NCI-H1092 treated with DMSO at 0.1 percent for 48 hours (cell line): ENCODE data around the gene PTPRQ.

ENCODE experiments used
- DNase-seq: peaks from one replicate; lab custom pipeline; 2025; lab: John Stamatoyannopoulos, UW

PTPRQ gene

GRCh38 chr12:80556566-80556965, 112.5 kb downstream of the PTPRQ start:
- DNase-seq = no peak

GRCh38 chr12:80559766-80560165, 115.7 kb downstream of the PTPRQ start:
- DNase-seq = no peak

GRCh38 chr12:80565271-80565670, 121.2 kb downstream of the PTPRQ start:
- DNase-seq = no peak

- no peak for DNase-seq
Measured at GRCh38 chr12:80567401-80567800, 123.4 kb downstream of the PTPRQ start.

GRCh38 chr12:80576641-80577418, 132.8 kb downstream of the PTPRQ start:
- DNase-seq = no peak

- no peak for DNase-seq
Measured at GRCh38 chr12:80580254-80580653, 136.2 kb downstream of the PTPRQ start.

- no peak for DNase-seq
Measured at GRCh38 chr12:80581783-80582182, 137.7 kb downstream of the PTPRQ start.

- DNase-seq = no peak
Measured at GRCh38 chr12:80582431-80582830, 138.4 kb downstream of the PTPRQ start.

GRCh38 chr12:80589077-80589476, 145.0 kb downstream of the PTPRQ start:
- DNase-seq = no peak

- DNase-seq = no peak
Measured at GRCh38 chr12:80590085-80590484, 146.1 kb downstream of the PTPRQ start.

- no peak for DNase-seq
Measured at GRCh38 chr12:80593766-80594165, 149.7 kb downstream of the PTPRQ start.

GRCh38 chr12:80596509-80596908, 152.5 kb downstream of the PTPRQ start:
- no peak for DNase-seq

GRCh38 chr12:80598004-80598606, 154.1 kb downstream of the PTPRQ start:
- no peak for DNase-seq

GRCh38 chr12:80602455-80602854, 158.4 kb downstream of the PTPRQ start:
- no peak for DNase-seq

- no peak for DNase-seq
Measured at GRCh38 chr12:80607361-80608135, 163.5 kb downstream of the PTPRQ start.

- no peak for DNase-seq
Measured at GRCh38 chr12:80617733-80618132, 173.7 kb downstream of the PTPRQ start.

- DNase-seq = no peak
Measured at GRCh38 chr12:80620281-80620680, 176.2 kb downstream of the PTPRQ start.

GRCh38 chr12:80622271-80622670, 178.2 kb downstream of the PTPRQ start:
- DNase-seq = no peak

- DNase-seq = no peak
Measured at GRCh38 chr12:80625051-80625450, 181.0 kb downstream of the PTPRQ start.

GRCh38 chr12:80625901-80626300, 181.9 kb downstream of the PTPRQ start:
- no peak for DNase-seq

GRCh38 chr12:80627782-80628181, 183.7 kb downstream of the PTPRQ start:
- DNase-seq = no peak

- no peak for DNase-seq
Measured at GRCh38 chr12:80632835-80633234, 188.8 kb downstream of the PTPRQ start.

GRCh38 chr12:80634903-80635302, 190.9 kb downstream of the PTPRQ start:
- DNase-seq = no peak
